Memory B cell (primary cell): Measurements from ENCODE around the gene HTD2.
"Not testable (repeated sequence)": the region's sequence is repeated elsewhere in the genome, so short reads cannot be mapped to it uniquely, and the experiment has no call there.

Source experiments
- ATAC-seq: fragments of 150-1000 bp; cut with Tn5 transposase; 2 replicates; pipeline ENCODE4 v1.10.0; 2021; ENCODE audit warnings: low read depth, mild to moderate bottlenecking, moderate library complexity
- DNase-seq, 2 donors: peaks; one replicate each; pipeline ENCODE4 v3.0.0; 2022; ENCODE audit warnings: low spot score in 2 of 2
- H3K27ac Mint-ChIP-seq: one replicate; pipeline ENCODE4 v1.8.0; 2022; ENCODE audit warnings: mild to moderate bottlenecking, moderate library complexity, mixed read lengths
- H3K27me3 Mint-ChIP-seq: one replicate; pipeline ENCODE4 v1.8.0; 2022; ENCODE audit warnings: mixed read lengths
- H3K36me3 Mint-ChIP-seq: one replicate; pipeline ENCODE4 v1.8.0; 2022; ENCODE audit warnings: mild to moderate bottlenecking, mixed read lengths
- H3K4me1 Mint-ChIP-seq: one replicate; pipeline ENCODE4 v1.8.0; 2022; ENCODE audit warnings: mixed read lengths
- H3K4me3 Mint-ChIP-seq: one replicate; pipeline ENCODE4 v1.8.0; 2022; ENCODE audit warnings: mild to moderate bottlenecking, moderate library complexity, mixed read lengths
- H3K9me3 Mint-ChIP-seq: one replicate; pipeline ENCODE4 v1.8.0; 2022; ENCODE audit warnings: mixed read lengths

Gene HTD2

GRCh38 chr3:58305882-58306711 lies at the start of gene HTD2, which contains the start of gene RPP14:
Gene HTD2 (plus strand): TSS chr3:58306520. CDS start chr3:58317614, 11,094 bp downstream.
Gene RPP14 (plus strand): TSS chr3:58306245. CDS start chr3:58310330, 4,085 bp downstream.
- peak; percentile 87 for ATAC-seq
- H3K27ac Mint-ChIP-seq = peak within 1 kb of the TSS; percentile 98
- H3K9me3 Mint-ChIP-seq = peaks cover 3% of the 10 kb centered on the region
- peak within 1 kb of the TSS; percentile 92 for H3K4me3 Mint-ChIP-seq
- peaks cover 11% of the 10 kb centered on the region for H3K36me3 Mint-ChIP-seq
- peaks cover 12% of the 10 kb centered on the region for H3K4me1 Mint-ChIP-seq
- DNase-seq = peak; percentile 97 to 99
- peaks cover 3% of the 10 kb centered on the region for H3K27me3 Mint-ChIP-seq

- DNase-seq (no peak), ATAC-seq (no peak)
- no peak overlapping the region for H3K27ac Mint-ChIP-seq
- H3K4me3 Mint-ChIP-seq = no peak overlapping the region
- no peaks in the 10 kb centered on the region for H3K27me3 Mint-ChIP-seq
- H3K9me3 Mint-ChIP-seq = no peaks in the 10 kb centered on the region
- H3K36me3 Mint-ChIP-seq = peaks cover 24% of the 10 kb centered on the region
- peaks cover 4% of the 10 kb centered on the region for H3K4me1 Mint-ChIP-seq
Measured at GRCh38 chr3:58258392-58259055, 47.8 kb upstream of the HTD2 start.

GRCh38 chr3:58260261-58260731 lies 46.0 kb upstream of the HTD2 start:
- peaks cover 2% of the 10 kb centered on the region for H3K4me1 Mint-ChIP-seq
- no peak overlapping the region for H3K4me3 Mint-ChIP-seq
- H3K36me3 Mint-ChIP-seq = peaks cover 24% of the 10 kb centered on the region
- no peak overlapping the region for H3K27ac Mint-ChIP-seq
- ATAC-seq = no peak
- H3K9me3 Mint-ChIP-seq = no peaks in the 10 kb centered on the region
- H3K27me3 Mint-ChIP-seq = no peaks in the 10 kb centered on the region
- no peak for DNase-seq

- Mint-ChIP-seq H3K27ac (no peak overlapping the region), H3K4me3 (no peak overlapping the region), H3K4me1 (peaks cover 2% of the 10 kb centered on the region), H3K27me3 (no peaks in the 10 kb centered on the region), H3K36me3 (peaks cover 26% of the 10 kb centered on the region), H3K9me3 (no peaks in the 10 kb centered on the region)
- ATAC-seq = no peak
- DNase-seq = no peak
Measured at GRCh38 chr3:58260733-58261132, 45.6 kb upstream of the HTD2 start.

GRCh38 chr3:58261954-58262666 lies 44.2 kb upstream of the HTD2 start:
- ATAC-seq (no peak), DNase-seq (no peak)
- Mint-ChIP-seq H3K4me1 (no peaks in the 10 kb centered on the region), H3K36me3 (peaks cover 25% of the 10 kb centered on the region), H3K9me3 (no peaks in the 10 kb centered on the region), H3K27me3 (no peaks in the 10 kb centered on the region), H3K4me3 (no peak overlapping the region), H3K27ac (no peak overlapping the region)

- peaks cover 18% of the 10 kb centered on the region for H3K36me3 Mint-ChIP-seq
- ATAC-seq = no peak
Measured at GRCh38 chr3:58266577-58266976, 39.7 kb upstream of the HTD2 start.

GRCh38 chr3:58267543-58267942 lies 38.8 kb upstream of the HTD2 start:
- DNase-seq, H3K4me1 Mint-ChIP-seq, ATAC-seq, H3K27ac Mint-ChIP-seq, H3K27me3 Mint-ChIP-seq, H3K4me3 Mint-ChIP-seq, H3K9me3 Mint-ChIP-seq: not testable (repeated sequence)
- peaks cover 18% of the 10 kb centered on the region for H3K36me3 Mint-ChIP-seq

More at GRCh38 chr3:58266577-58266976, 39.7 kb upstream of the HTD2 start:
- DNase-seq = no peak
- Mint-ChIP-seq H3K9me3 (no peaks in the 10 kb centered on the region), H3K27me3 (no peaks in the 10 kb centered on the region), H3K27ac (peak overlapping the region; percentile 4), H3K4me1 (no peaks in the 10 kb centered on the region), H3K4me3 (no peak overlapping the region)

- peaks cover 29% of the 10 kb centered on the region for H3K36me3 Mint-ChIP-seq
- ATAC-seq = no peak
- no peaks in the 10 kb centered on the region for H3K27me3 Mint-ChIP-seq
- peaks cover 2% of the 10 kb centered on the region for H3K9me3 Mint-ChIP-seq
- H3K4me3 Mint-ChIP-seq = no peak overlapping the region
- H3K4me1 Mint-ChIP-seq = no peaks in the 10 kb centered on the region
- H3K27ac Mint-ChIP-seq = no peak overlapping the region
- no peak for DNase-seq
Measured at GRCh38 chr3:58269356-58269755, 37.0 kb upstream of the HTD2 start.

GRCh38 chr3:58270485-58270884 lies 35.8 kb upstream of the HTD2 start:
- Mint-ChIP-seq H3K9me3 (peaks cover 2% of the 10 kb centered on the region), H3K27me3 (no peaks in the 10 kb centered on the region), H3K27ac (no peak overlapping the region), H3K4me3 (no peak overlapping the region), H3K36me3 (peaks cover 34% of the 10 kb centered on the region), H3K4me1 (no peaks in the 10 kb centered on the region)
- ATAC-seq (no peak), DNase-seq (no peak)

- Mint-ChIP-seq H3K4me3 (no peak overlapping the region), H3K4me1 (no peaks in the 10 kb centered on the region), H3K27ac (no peak overlapping the region), H3K36me3 (peaks cover 41% of the 10 kb centered on the region), H3K9me3 (peaks cover 2% of the 10 kb centered on the region), H3K27me3 (no peaks in the 10 kb centered on the region)
- no peak for ATAC-seq
- DNase-seq = no peak
Measured at GRCh38 chr3:58271901-58272501, 34.3 kb upstream of the HTD2 start.

GRCh38 chr3:58272891-58273290 lies 33.4 kb upstream of the HTD2 start:
- Mint-ChIP-seq H3K4me3 (no peak overlapping the region), H3K36me3 (peaks cover 42% of the 10 kb centered on the region), H3K4me1 (no peaks in the 10 kb centered on the region), H3K27me3 (no peaks in the 10 kb centered on the region), H3K27ac (no peak overlapping the region), H3K9me3 (peaks cover 2% of the 10 kb centered on the region)
- no peak for DNase-seq
- no peak for ATAC-seq

- not testable (repeated sequence) for H3K27ac Mint-ChIP-seq, H3K9me3 Mint-ChIP-seq, ATAC-seq, H3K4me3 Mint-ChIP-seq, H3K4me1 Mint-ChIP-seq, DNase-seq, H3K27me3 Mint-ChIP-seq
- H3K36me3 Mint-ChIP-seq = peaks cover 39% of the 10 kb centered on the region
Measured at GRCh38 chr3:58273362-58273761, 33.0 kb upstream of the HTD2 start.

- peaks cover 2% of the 10 kb centered on the region for H3K4me1 Mint-ChIP-seq
Measured at GRCh38 chr3:58274027-58274614, 32.2 kb upstream of the HTD2 start.

More at GRCh38 chr3:58274027-58274614, 32.2 kb upstream of the HTD2 start:
- no peak overlapping the region for H3K27ac Mint-ChIP-seq
- ATAC-seq (no peak), DNase-seq (no peak)
- no peak overlapping the region for H3K4me3 Mint-ChIP-seq
- H3K9me3 Mint-ChIP-seq = peaks cover 2% of the 10 kb centered on the region
- peaks cover 39% of the 10 kb centered on the region for H3K36me3 Mint-ChIP-seq
- H3K27me3 Mint-ChIP-seq = no peaks in the 10 kb centered on the region
